ENCODE data around the gene FUBP3. TPM values are rescaled to one million over a fixed set of nuclear protein-coding genes. Genes with fewer than 3 reads are reported as not detected.

Gene FUBP3
- total RNA-seq, 1 experiment from 2014 or later = 73.7 TPM

DNA sequence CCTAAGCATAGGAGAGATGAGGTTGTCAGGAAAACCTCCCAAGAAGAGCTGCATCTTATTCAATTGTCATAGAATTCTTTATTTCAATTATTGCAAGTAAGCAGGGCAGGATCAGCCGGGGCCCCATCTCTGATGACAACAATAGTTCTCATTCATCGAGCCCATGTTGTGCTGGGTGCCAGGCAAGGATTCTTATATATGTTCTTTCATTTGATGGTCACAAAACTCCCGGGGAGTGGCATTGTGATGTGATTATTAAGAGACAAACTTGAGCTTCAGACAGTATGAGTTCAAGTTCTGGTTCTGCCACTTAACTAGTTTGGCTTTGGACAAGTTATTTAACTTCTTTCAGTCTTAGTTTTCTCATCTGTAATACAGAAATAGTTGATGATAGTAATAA, 8.5 kb downstream of the FUBP3 start:
- ChIA-PET CTCF (no interaction called here), POLR2A (no interaction called here), RAD21 (ENCODE audit: low non-redundant PET in 1 of 2, low total read pairs in 2 of 2, uncharacterized antibody in 2 of 2, unreplicated experiment in 2 of 2) (no interaction called here)
- no TSS peak for BruUV-seq (replicated peaks)
- Histone ChIP-seq H3K9me2 (ENCODE audit: insufficient read depth) (no peaks in the 10 kb centered on the region), H3K27me3 (ENCODE audit: insufficient read depth, low read length) (no peaks in the 10 kb centered on the region), H4K20me1 (ENCODE audit: insufficient read depth) (peaks cover 8% of the 10 kb centered on the region; the same call in 1 of the 2 replicates), H3K4me1 (ENCODE audit: control insufficient read depth in 1 of 2, insufficient read depth in 2 of 2, low read length in 2 of 2) (no peaks in the 10 kb centered on the region), H3K4me2 (ENCODE audit: low read length) (no peak overlapping the region), H3K4me3 (replicated peaks in 1 of 2; ENCODE audit: low read depth in 1 of 2, low read length in 2 of 2) (no peak overlapping the region), H3K27ac (ENCODE audit: low read depth, low read length) (no peak overlapping the region), H3K79me2 (ENCODE audit: insufficient read depth, low read length) (peaks cover 96% of the 10 kb centered on the region), H2AFZ (ENCODE audit: low read depth, low read length, poor library complexity, severe bottlenecking) (no peak overlapping the region), H3K36me3 (ENCODE audit: control insufficient read depth in 1 of 2, insufficient read depth in 2 of 2, low read length in 2 of 2) (peaks cover 0 to 2% of the 10 kb centered on the region in 2 experiments; a peak in 1 of 4 replicates), H3K9me3 (ENCODE audit: control insufficient read depth in 1 of 2, insufficient read depth in 1 of 2, low read depth in 1 of 2, low read length in 2 of 2) (no peaks in the 10 kb centered on the region), H3K9ac (ENCODE audit: low read length) (no peak overlapping the region)
- intact Hi-C loops (cut with micrococcal nuclease) = no loop called here
- no peak for TF ChIP-seq EZH2phosphoT487 (IDR thresholded peaks at IDR 0.05; ENCODE audit: borderline replicate concordance)
- TF ChIP-seq RAD21 (IDR thresholded peaks at IDR 0.05; ENCODE audit: low read depth) = no peak
- TF ChIP-seq SP1 (IDR thresholded peaks at IDR 0.05; ENCODE audit: low read depth) = no peak
- TF ChIP-seq ELF1 (IDR thresholded peaks at IDR 0.05; ENCODE audit: borderline replicate concordance, low read depth) = no peak
- ATAC-seq = no peak
- DNase-seq (ENCODE audit: low read depth, low spot score) = no peak

DNA sequence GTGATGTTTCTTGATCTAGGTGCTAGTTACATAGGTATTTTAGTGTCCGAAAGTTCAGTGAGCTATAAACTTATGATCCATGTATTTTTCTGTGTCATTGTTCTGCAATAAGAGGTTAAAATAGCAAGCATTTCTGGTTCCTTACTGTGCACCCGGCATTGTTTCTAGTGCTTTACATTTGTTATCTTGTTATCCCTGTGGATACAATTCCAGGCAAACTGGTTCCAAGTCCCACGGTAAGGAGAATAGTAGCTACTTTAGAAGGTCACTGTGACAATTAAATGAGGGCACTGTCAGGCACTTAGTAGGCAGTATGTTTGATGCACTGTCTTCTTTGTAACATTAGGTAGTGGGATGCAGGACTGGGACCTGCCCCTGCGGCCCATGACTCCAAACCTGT, 9.0 kb downstream of the FUBP3 start:
- H3K9me2 ChIP-seq (ENCODE audit: insufficient read depth) = no peaks in the 10 kb centered on the region
- BruUV-seq (replicated peaks) = no TSS peak
- no peak overlapping the region for H3K4me3 ChIP-seq (replicated peaks in 1 of 2; ENCODE audit: low read depth in 1 of 2, low read length in 2 of 2)
- intact Hi-C loops (cut with micrococcal nuclease) = no loop called here
- ChIA-PET RAD21 (ENCODE audit: low non-redundant PET in 1 of 2, low total read pairs in 2 of 2, uncharacterized antibody in 2 of 2, unreplicated experiment in 2 of 2) (no interaction called here), POLR2A (no interaction called here), CTCF (no interaction called here)
- H3K36me3 ChIP-seq (ENCODE audit: control insufficient read depth in 1 of 2, insufficient read depth in 2 of 2, low read length in 2 of 2) = no peaks in the 10 kb centered on the region; a peak in 1 of 4 replicates
- H3K9ac ChIP-seq (ENCODE audit: low read length) = no peak overlapping the region
- H3K79me2 ChIP-seq (ENCODE audit: insufficient read depth, low read length) = peaks cover 96% of the 10 kb centered on the region
- TF ChIP-seq, protein P1, sequence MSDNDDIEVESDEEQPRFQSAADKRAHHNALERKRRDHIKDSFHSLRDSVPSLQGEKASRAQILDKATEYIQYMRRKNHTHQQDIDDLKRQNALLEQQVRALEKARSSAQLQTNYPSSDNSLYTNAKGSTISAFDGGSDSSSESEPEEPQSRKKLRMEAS (IDR thresholded peaks at IDR 0.05) = no peak
- TF ChIP-seq FOSL1 (IDR thresholded peaks at IDR 0.05; ENCODE audit: low read depth) (no peak), SIN3A (IDR thresholded peaks at IDR 0.05; ENCODE audit: low read depth) (no peak), TCF7L2 (IDR thresholded peaks at IDR 0.05; ENCODE audit: borderline replicate concordance, extremely low read depth, insufficient read depth, insufficient read length) (no peak), CBX3 (IDR thresholded peaks at IDR 0.05; ENCODE audit: low read depth) (no peak), ELF1 (IDR thresholded peaks at IDR 0.05; ENCODE audit: borderline replicate concordance, low read depth) (no peak), EZH2 (IDR thresholded peaks at IDR 0.05) (no peak), SRF (IDR thresholded peaks at IDR 0.05; ENCODE audit: low read depth) (no peak)
- TF ChIP-seq, protein P2, sequence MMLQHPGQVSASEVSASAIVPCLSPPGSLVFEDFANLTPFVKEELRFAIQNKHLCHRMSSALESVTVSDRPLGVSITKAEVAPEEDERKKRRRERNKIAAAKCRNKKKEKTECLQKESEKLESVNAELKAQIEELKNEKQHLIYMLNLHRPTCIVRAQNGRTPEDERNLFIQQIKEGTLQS (IDR thresholded peaks at IDR 0.05) = no peak
- TF ChIP-seq, protein P3, sequence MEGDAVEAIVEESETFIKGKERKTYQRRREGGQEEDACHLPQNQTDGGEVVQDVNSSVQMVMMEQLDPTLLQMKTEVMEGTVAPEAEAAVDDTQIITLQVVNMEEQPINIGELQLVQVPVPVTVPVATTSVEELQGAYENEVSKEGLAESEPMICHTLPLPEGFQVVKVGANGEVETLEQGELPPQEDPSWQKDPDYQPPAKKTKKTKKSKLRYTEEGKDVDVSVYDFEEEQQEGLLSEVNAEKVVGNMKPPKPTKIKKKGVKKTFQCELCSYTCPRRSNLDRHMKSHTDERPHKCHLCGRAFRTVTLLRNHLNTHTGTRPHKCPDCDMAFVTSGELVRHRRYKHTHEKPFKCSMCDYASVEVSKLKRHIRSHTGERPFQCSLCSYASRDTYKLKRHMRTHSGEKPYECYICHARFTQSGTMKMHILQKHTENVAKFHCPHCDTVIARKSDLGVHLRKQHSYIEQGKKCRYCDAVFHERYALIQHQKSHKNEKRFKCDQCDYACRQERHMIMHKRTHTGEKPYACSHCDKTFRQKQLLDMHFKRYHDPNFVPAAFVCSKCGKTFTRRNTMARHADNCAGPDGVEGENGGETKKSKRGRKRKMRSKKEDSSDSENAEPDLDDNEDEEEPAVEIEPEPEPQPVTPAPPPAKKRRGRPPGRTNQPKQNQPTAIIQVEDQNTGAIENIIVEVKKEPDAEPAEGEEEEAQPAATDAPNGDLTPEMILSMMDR (IDR thresholded peaks at IDR 0.05 in 2 of 3, conservative IDR thresholded peaks at IDR 0.05 in 1 of 3; ENCODE audit: borderline replicate concordance in 1 of 3, insufficient read depth in 1 of 3, low read depth in 2 of 3, low read length in 2 of 3) = no peak
- ATAC-seq (no peak), DNase-seq (ENCODE audit: low read depth, low spot score) (no peak)
- no peaks in the 10 kb centered on the region for H3K9me3 ChIP-seq (ENCODE audit: control insufficient read depth in 1 of 2, insufficient read depth in 1 of 2, low read depth in 1 of 2, low read length in 2 of 2)
- peaks cover 8% of the 10 kb centered on the region; the same call in 1 of the 2 replicates for H4K20me1 ChIP-seq (ENCODE audit: insufficient read depth)
- no peak overlapping the region for H3K4me2 ChIP-seq (ENCODE audit: low read length)
- H2AFZ ChIP-seq (ENCODE audit: low read depth, low read length, poor library complexity, severe bottlenecking) = no peak overlapping the region
- H3K27ac ChIP-seq (ENCODE audit: low read depth, low read length) = no peak overlapping the region
- H3K4me1 ChIP-seq (ENCODE audit: control insufficient read depth in 1 of 2, insufficient read depth in 2 of 2, low read length in 2 of 2) = no peaks in the 10 kb centered on the region
- H3K27me3 ChIP-seq (ENCODE audit: insufficient read depth, low read length) = no peaks in the 10 kb centered on the region

Measured in HCT116 (cell line).